Chondrocyte (in vitro differentiated cells): ENCODE measurements around the gene TTC27. TPM values are rescaled to one million over a fixed set of nuclear protein-coding genes. Genes with fewer than 3 reads are reported as not detected.
A peak's percentile ranks its signal among the peaks of the same experiment; 100 is the strongest.

Source experiments
- DNase-seq: peaks from one replicate; pipeline ENCODE4 v3.0.0; 2021; ENCODE audit warnings: mixed read lengths, low spot score
- H3K27ac Mint-ChIP-seq: one replicate; pipeline ENCODE4 v1.8.0; 2021; ENCODE audit warnings: mild to moderate bottlenecking, moderate library complexity, mixed read lengths; ENCODE audit not compliant: unreplicated experiment
- H3K27me3 Mint-ChIP-seq: 2 replicates; pipeline ENCODE4 v1.8.0; 2021; ENCODE audit warnings: low read depth, mixed read lengths
- H3K36me3 Mint-ChIP-seq: 2 replicates; pipeline ENCODE4 v1.8.0; 2021; ENCODE audit warnings: low read depth, mixed read lengths
- H3K4me1 Mint-ChIP-seq: 2 replicates; pipeline ENCODE4 v1.8.0; 2021; ENCODE audit warnings: low read depth, mild to moderate bottlenecking, mixed read lengths
- H3K4me3 Mint-ChIP-seq: one replicate; pipeline ENCODE4 v1.8.0; 2021; ENCODE audit warnings: mild to moderate bottlenecking, moderate library complexity, mixed read lengths; ENCODE audit not compliant: unreplicated experiment
- H3K9me3 Mint-ChIP-seq: 2 replicates; pipeline ENCODE4 v1.8.0; 2021; ENCODE audit warnings: low read depth, mixed read lengths
- CTCF ChIP-seq: fragments of 200-600 bp; sonication (generic); IDR thresholded peaks from 2 replicates; pipeline ENCODE4 v1.5.0; 2021; ENCODE audit warnings: antibody characterized with exemption, mild to moderate bottlenecking, moderate library complexity
- total RNA-seq: library from RNA; stranded (reverse); gene quantifications from 3 replicates; pipeline ENCODE4 v1.2.1, GENCODE V29; 2021

Gene TTC27
- total RNA-seq, 1 donor from 2014 or later: 13.5 TPM

GRCh38 chr2:32806857-32807256 is 179.0 kb downstream of the TTC27 start:
- no peak for TF ChIP-seq CTCF
- H3K27me3 Mint-ChIP-seq: no peaks in the 10 kb centered on the region
- peaks cover 5% of the 10 kb centered on the region for H3K36me3 Mint-ChIP-seq
- no peak overlapping the region for H3K4me3 Mint-ChIP-seq
- no peaks in the 10 kb centered on the region for H3K9me3 Mint-ChIP-seq
- H3K4me1 Mint-ChIP-seq: peaks cover 14% of the 10 kb centered on the region
- no peak for DNase-seq
- no peak overlapping the region for H3K27ac Mint-ChIP-seq

DNA sequence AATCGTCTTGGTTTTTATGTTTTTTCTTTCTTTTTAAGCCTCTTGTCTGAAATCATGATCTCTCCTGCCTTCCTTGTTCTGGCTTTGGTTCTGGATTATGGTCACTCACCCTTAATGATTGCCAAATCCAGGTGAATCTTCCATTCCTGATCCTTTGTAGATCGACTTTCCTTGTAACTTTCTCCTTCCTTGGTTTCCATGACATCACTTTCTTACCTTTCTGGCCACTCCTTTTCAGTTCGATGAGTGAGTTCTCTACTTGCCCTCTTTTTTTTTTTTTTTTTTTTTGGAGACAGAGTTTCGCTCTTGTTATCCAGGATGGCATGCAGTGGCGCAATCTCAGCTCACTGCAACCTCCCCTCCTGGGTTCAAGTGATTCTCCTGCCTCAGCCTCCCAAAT is 179.8 kb downstream of the TTC27 start:
- H3K4me3 Mint-ChIP-seq: no peak overlapping the region
- H3K27me3 Mint-ChIP-seq: no peaks in the 10 kb centered on the region
- no peak overlapping the region for H3K27ac Mint-ChIP-seq
- peaks cover 5% of the 10 kb centered on the region for H3K36me3 Mint-ChIP-seq
- peaks cover 22% of the 10 kb centered on the region for H3K4me1 Mint-ChIP-seq
- no peak for DNase-seq
- no peak for TF ChIP-seq CTCF
- H3K9me3 Mint-ChIP-seq: no peaks in the 10 kb centered on the region

DNA sequence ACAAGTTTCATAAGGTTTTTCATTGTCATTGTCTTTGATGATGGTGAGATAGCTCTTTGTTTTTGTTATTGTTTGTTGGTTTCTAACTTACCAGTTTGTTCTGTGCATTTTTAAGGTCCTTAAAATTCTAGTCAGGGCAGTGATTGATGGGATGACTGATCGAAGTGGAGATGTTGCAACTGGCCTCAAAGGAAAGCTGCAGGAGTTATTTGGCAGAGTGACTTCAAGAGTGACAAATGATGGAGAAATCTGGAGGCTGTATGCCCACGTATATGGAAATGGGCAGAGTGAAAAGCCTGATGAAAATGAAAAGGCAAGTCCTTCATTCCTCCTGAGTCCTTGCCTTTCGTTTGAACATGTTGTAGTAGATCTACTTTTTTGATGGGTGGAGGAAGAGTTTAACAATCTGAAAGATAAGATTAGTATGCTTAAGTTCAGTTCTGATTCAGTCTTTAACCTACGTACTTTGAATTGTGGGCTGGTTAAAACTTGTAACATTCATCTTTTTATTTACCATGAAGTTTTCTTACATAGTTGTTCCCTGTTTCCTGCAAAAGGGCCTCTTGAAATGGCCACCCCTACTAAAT is 183.2 kb downstream of the TTC27 start:
- Mint-ChIP-seq H3K9me3 (no peaks in the 10 kb centered on the region), H3K27ac (no peak overlapping the region), H3K27me3 (no peaks in the 10 kb centered on the region), H3K4me1 (peaks cover 18% of the 10 kb centered on the region), H3K36me3 (peaks cover 5% of the 10 kb centered on the region), H3K4me3 (no peak overlapping the region)
- TF ChIP-seq CTCF: no peak
- no peak for DNase-seq

DNA sequence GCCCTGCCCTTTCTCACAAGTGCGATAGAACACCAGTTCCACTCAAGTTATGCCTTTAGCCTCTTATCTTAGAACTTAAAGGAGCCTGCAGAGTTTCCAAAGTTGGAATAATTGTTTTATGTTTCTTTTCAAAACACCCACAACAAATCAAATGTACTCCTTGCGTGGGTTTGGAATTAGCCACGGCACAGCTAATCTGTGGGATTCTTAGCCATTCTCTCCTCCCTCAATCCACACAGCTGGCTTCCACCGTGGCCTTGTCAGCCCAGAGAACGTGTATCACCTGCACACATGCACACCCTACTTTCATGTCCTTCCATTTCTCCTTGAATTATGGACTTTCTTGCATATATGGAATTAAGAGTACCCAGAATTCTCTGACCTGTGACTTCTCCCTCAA is 183.8 kb downstream of the TTC27 start:
- Mint-ChIP-seq H3K9me3 (no peaks in the 10 kb centered on the region), H3K27ac (peak overlapping the region; percentile 28), H3K36me3 (peaks cover 5% of the 10 kb centered on the region), H3K27me3 (no peaks in the 10 kb centered on the region), H3K4me1 (peaks cover 18% of the 10 kb centered on the region), H3K4me3 (no peak overlapping the region)
- TF ChIP-seq CTCF: no peak
- DNase-seq: no peak

GRCh38 chr2:32812316-32812715 is 184.5 kb downstream of the TTC27 start:
- H3K27ac Mint-ChIP-seq: peak overlapping the region; percentile 53
- no peaks in the 10 kb centered on the region for H3K9me3 Mint-ChIP-seq
- H3K36me3 Mint-ChIP-seq: peaks cover 5% of the 10 kb centered on the region
- no peak for DNase-seq
- no peak for TF ChIP-seq CTCF
- H3K27me3 Mint-ChIP-seq: no peaks in the 10 kb centered on the region
- no peak overlapping the region for H3K4me3 Mint-ChIP-seq
- peaks cover 18% of the 10 kb centered on the region for H3K4me1 Mint-ChIP-seq
